GM21526 (cell line): ENCODE data around the gene C16orf82.
A peak's percentile ranks its signal among the peaks of the same experiment; 100 is the strongest.
"Not testable (repeated sequence)": the region's sequence is repeated elsewhere in the genome, so short reads cannot be mapped to it uniquely, and the experiment has no call there.

ENCODE experiments used
- ATAC-seq: cut with Tn5 transposase; IDR thresholded peaks from one replicate; pipeline ENCODE4 v1.9.1; 2021; ENCODE audit warnings: moderate library complexity; ENCODE audit not compliant: unreplicated experiment, low FRiP score

Gene C16orf82

DNA sequence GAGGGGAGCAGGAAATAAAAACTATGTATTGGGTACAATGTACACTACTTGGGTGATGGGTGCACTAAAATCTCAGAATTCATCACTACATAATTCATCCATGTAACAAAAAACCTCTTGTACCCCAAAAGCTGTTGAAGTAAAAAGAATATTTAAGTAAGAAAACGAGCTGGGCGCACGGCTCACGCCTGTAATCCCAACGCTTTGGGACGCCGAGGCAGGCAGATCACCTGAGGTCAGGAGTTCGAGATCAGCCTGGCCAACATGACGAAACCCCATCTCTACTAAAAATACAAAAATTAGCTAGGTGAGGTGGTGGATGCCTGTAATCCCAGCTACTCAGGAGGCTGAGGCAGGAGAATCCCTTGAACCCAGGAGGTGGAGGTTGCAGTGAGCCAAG, 19.3 kb downstream of the C16orf82 start:
- not testable (repeated sequence) for ATAC-seq

DNA sequence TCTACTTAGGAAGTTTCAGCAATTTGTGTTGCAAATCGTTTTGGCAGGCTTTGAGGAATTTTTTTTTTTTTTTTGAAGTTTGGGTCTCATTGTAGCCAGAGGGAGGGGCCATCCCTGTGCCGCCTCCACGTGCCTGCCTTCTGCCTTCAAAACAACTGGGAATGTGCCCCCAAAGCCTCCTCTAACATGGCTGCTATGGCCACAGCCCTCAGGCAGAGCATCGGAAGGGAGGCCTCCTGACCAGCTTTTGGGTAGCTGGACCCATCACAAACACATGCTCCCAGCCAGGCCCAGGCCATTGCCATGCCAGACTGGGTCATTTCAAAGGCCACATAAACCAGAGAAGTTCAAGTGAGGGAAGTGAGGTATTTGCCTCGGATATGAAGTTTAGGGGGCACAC, 21.5 kb downstream of the C16orf82 start:
- ATAC-seq: no peak

DNA sequence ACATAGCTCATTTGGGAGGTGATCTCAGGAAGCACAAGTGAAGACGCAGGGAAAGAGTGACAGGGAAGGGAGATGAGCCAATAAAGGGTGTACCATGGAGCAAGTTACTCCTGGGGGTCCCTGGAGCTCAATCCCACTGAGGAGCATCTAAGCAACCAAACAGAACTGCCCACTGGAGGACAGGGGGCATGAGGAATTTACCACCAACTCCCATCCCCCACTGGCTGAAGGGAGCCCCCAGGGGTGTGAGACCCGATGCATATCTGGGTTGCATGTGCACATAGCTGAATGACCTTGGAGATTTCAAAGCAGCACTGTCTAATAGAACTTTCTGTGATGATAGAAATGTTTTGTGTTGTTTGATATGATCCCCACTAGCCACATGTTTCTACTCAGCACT, 29.6 kb downstream of the C16orf82 start:
- no peak for ATAC-seq

DNA sequence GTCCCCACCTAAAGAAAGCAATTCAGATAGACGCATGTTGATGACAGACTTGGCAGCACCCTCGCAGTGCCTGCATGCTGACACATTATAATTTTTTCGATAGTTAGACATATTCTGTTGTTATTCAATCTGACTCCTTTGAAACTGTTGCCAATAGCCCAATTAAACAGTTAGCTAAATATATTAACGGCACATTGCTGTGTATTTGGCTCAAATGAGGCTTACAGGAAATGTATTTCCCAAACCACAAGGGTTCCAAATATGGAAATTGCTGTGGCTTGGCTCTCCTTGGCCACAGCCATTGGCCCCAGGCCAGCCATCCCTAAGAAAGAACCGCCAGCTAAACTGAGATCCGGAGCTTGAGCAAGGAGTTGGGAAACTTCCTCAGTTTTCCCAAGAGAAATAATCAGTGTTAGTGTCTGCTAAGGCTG, 31.1 kb downstream of the C16orf82 start:
- no peak for ATAC-seq

DNA sequence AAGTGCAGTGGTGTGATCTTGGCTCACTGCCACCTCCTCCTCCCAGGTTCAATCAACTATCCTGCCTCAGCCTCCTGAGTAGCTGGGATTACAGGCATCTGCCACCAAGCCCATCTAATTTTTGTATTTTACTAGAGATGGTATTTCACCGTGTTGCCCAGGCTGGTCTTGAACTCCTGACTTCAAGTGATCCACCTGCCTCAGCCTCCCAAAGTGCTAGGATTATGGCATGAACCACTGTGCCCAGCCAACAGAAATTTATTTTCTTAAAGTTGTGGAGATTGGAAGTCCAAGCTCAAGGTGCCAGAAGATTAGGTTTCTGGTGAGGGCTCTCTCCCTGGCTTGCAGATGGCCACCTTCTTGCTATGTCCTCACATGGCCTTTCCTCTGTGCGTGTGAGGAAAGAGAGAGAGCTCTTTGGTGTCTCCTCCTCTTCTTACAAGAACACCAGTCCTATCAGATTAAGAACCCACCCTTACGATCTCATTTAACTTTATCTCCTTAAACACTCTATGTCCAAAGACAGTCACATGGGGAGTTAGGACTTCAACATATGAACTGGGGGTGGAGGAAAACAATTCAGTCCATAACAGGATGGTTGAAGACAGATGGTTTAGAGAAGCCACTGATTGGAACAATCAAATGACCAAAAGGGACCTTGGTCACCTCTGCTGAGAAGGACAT, 31.8 kb downstream of the C16orf82 start:
- no peak for ATAC-seq

DNA sequence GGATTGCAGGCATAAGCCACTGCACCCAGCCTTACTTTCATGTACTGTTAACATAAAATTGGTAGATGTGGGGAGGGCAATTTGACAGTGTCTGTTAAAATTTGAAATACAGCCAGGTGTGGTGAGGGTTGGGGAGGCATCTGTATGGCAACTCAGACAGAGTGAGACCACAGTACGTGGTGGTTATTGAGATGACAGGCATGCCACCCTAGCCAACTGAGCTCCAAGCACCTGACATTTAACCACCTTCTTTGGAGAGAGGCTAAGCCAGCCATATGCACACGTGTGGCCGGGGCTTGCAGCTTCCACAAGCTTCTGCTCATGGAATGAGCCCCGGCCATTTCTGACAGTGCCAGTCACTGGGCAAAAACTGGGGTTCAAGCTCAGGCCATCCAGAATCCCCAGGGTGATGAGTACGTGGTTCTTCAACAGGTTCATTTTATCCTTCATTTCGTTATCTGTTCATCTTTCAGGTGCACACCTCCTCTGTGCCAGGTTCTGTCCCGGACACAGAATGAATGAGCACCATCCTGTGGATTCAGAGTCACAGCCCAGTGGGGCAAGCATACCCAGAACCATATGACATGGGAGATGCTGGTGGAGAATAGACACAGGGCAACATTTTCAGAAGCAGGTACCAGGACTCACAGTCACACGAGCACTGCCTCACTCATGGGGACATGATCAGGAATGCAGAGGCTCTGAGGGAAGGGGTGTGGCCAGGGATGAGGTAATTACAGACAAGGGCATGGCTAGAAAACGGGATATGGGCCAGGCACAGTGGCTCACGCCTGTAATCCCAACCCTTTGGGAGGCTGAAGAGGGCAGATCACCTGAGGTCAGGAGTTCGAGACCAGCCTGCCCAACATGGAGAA, 36.2 kb downstream of the C16orf82 start:
- ATAC-seq: no peak

DNA sequence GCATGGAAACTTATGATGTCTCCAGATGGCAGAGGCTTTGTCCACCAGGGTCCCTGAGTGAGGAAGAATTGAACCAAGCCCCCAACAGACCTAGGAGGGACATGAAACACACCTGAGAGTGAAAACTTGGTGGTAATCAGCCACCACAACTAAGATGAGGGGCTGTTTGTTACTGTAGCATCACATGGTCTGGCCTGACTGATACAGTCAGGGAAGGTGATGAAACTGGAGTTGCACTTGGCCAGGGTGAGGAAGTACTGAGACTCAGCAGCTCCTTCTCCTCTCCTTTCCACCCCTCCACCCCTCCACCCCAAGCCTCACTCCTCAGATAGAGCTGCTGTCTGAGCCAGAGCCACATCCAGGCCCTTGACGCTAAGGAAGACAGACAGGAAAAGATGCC, 37.2 kb downstream of the C16orf82 start:
- ATAC-seq: no peak

DNA sequence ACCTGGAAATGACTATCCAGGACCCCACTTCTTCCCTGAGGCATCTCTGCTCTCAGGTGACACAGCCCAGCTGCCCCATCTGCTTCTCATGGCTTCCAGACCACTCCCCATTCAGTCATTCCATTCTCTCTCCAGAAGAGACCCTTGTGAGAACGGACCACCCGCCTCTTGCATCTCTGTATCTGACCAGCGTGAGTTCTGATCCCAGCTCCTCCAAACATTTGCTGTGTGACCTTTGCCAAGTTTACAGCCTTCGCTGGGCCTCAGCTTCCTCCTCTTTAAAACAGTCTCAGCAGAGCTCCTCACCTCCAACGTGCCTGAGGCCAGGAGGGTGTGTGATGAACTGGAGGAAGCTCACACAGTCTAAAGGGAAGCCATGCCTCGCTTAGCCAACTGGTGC, 39.6 kb downstream of the C16orf82 start:
- ATAC-seq: no peak

DNA sequence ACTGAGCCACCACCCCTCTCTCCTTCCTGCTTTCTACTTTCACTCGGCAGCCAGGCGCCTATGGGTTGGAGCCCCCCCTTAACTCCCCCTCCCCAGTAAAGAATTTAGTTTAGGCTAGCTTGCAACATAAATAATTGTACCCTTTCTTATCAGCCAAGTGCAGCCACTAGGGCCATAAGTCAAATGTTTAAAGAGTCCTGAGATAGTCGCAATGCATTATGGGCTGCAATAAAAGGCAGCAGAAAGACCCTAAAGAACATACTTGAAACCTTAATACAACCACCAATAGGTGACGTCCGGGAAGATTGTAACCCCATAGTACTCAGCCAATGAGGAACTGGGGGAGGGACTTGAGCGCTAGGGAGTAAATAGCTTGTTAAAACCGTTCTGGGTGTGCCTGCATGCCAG, 40.5 kb downstream of the C16orf82 start:
- ATAC-seq: no peak

DNA sequence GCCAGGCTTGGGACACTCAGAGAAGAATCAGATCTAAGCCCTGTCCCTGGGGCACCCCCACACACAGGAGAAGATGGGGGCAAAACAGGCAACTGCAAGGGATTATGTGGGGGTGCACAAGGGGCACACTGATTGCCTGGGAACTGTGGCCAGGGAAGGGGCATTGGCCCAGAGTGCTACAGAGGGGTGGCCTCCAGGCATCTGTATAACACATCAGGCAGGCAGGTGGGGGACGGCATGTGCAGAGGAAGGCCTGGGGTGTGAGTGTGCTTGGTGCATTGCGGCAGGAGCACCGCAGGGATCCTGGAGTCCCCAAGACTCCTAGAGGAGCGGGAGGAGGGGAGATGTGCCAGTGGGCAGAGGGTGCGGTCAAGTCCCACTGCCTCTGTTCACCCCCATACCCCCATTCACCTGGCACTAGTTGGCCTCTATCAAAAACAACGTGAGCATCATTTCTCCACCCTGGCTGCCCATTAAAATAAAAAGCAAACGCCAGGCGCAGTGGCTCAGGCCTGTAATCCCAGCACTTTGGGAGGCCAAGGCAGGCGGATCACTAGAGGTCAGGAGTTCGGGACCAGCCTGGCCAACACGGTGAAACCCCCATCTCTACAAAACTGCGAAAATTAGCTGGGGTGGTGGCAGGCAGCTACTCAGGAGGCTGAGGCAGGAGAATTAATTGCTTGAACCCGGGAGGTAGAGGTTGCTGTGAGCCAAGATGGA, 41.5 kb downstream of the C16orf82 start:
- ATAC-seq: no peak

DNA sequence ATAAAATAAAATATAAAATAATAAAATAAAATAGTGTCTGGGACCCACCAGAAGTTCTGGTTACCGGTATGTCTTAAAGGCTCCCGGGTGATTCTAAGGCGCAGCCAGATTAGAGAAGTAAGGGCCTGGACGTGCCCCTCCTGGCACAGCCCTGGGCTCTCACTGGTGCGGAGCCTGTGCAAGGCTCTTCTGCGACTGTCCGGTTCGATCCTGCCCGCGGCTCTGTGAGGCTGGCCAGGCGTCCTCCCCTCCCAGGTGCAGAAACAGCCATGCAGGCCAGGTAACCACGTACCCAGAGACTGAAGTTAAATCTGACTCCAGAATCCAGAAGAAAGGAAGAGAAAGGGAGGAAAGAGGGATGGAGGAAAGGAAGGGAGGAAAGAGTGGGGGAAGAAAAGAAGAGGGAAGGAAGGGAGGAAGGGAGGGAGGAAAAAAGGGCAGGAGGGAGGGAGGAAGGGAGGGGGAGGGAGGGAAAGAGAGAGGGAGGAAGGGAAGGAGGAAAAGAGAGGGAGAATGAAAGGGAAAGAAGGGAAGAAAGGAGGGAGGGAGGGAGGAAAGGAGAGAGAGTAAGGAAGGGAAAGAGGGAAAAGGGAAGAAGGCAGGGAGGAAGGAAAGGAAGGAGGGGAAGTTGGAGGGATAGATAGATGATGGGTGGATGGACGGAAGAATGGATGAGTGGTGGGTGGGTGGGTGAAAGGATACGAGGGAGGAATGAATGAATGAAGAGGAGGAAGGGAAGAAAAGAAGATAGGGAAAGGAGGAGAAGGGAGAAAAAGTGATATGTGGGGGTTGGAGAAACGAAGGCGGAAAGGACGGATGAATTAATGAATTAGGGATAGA, 42.3 kb downstream of the C16orf82 start:
- no peak for ATAC-seq

DNA sequence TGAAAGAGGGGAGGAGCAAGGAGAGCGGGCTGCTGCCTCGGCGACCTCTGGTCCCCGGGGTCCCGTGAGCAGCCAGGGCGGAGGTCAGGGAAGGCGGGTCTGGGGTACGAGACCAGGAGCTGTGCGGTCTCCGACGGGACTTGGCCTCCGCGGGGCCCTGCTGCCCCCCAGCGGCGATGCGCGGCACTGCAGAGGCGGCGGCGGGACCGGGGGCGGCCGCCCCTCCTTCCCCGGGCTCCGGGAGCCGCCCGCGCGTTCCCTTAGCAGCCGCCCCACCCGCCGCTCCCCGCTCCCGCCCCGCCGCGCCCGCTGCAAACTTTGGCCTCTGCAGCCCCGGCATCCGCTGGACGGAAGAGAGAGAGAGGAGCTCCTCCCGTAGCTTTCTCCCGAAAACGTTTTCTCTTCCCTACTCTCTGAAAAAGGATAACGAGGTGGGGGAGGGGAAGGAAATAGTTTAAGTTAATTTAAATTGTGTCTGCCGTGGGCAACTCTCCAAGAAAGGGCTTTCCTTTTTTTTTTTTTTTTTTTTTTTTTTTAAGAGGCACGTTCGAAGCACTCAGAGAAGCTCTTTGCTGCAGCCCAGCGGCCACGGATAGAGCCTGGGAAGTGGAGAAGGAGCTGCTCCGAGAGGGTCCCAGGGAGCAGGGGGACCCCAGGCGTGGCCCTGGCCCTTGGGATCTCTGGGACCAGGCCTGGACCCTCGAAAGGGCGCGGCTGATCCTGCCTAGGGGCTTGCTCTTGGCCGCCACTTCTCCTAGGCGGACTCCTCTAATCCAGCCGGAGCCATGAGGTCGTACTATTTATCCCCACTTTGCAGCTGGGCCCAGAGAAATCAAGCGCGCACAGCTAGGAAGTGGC, 43.2 kb downstream of the C16orf82 start:
- no peak for ATAC-seq

DNA sequence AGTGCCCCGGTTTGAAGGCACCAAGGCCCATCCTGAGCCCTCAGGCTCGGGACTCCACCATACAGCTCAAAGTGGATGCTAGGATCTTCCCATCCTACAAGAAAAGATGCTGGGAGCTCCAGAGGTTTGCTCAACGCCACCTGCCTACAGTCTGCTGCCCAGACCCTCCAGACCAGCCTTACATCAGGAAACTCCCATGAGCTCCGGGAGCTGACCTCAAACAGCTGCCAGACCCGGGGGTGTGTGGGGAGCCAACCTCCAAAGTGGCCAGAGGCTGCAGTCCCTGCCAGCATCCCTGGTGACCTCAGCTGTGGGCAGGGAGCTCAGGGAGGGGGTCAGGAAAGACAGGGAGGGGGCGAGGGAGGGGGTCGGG, 43.8 kb downstream of the C16orf82 start:
- no peak for ATAC-seq

DNA sequence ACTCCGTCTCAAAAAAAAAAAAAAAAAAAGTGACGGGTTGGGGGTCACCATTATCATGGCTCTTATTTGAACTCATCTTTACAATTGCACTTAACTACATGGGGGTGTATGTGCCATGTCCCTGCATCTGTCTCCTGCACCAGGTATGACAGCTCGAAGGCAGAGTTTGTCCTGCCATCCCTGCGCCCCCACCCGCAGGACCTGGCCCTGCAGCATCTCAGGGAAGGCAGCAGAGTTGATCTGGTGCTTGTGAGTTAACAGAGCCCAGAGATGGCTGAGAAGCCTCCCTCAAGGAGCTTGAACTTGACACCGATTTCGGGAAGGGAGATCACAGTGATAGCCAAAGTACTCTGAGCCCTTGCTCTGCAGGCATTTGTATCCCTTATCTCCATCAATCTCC, 44.8 kb downstream of the C16orf82 start:
- no peak for ATAC-seq

DNA sequence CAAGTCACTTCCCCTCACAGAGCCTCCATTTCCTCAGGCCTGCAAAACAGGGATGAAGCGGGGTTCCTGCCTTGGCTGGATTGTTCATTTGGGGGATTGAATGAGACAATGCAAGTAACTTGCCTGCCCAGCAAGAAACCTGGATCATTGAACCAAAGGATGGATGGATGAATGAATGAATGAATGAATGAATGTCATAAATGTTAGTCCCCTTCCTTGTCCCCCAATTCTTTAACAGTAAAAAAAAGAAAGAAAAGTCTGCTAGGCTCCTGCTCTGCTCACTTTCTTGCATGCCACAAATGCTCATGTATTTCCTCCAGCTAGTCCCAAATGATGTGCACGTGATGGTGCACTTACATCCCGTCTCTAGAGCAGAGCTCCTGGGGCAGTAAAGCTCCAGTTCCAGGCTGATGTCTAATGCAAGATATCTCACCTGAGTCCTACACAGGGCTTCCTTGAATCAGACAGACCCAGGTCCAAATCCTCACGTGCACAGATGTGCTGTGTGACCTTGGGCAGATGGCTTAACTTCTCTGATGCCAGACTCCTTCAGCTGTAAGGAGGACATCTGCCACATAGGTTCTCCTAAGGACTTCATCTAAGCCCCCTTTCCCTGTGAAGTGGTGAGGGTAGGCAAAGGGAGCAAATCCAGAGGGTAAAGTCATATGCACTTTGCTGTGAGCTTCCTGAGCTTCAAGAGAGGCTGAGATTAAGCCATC, 45.5 kb downstream of the C16orf82 start:
- ATAC-seq: no peak

DNA sequence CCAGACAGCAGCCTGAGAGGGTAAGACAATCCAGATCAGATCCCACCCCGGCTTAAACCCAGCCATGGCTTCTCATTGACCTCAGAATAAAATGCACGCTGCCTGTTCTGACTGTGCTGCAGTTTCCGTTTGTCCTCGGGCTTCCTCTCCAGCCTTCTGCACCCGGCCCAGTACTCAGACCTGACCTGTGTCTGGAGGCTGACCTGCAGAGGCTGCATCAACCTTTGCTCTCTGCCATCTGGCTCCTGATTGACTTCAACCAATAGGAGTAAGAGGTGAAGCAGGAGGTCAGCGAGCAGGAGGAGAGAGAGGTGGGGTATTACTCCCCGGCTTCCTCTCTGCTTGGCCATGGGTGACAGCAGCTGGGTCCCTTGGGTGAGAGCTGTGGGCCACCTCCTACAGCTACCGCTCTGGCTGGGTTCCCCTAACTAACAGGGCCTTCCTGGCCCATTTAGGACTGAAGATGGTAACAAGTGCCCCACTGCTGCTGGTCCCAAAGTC, 46.7 kb downstream of the C16orf82 start:
- ATAC-seq: peak; percentile 57

DNA sequence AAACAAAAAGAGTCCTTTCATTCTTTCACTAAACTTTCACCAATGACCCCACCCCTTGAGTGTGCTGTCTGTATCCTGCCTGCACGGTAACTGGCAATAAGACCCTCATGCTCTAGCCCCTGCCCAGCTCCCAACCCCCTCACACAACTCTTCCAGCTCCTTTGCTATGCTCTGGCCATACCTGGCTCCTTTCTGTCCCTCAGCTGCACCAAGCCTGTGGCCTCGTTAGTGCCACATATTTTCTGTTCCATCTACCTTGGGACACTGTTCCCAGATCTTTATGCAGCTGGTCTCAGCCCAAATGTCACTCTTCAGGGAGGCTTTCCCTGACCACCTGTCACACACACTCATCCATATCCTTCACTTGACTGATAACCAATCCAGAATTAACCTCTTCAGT, 47.3 kb downstream of the C16orf82 start:
- ATAC-seq: no peak

DNA sequence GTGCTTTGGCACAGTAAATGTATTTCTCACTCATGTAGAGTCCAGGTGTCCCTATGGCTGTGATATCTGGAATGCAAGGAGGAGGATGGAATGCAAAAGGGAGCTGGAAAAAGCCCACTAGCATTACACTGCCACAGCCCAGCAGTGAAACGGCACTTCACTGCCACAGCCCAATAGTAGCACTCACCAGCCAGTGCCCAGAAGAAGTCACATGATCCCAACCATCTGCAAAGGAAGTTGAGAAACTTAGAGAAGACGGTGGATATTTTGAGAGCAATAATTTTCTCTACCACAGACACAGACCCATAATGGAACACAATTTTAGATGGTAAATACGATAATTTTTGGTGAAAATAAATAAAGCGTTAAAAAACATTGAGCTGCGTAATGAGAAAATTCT, 51.8 kb downstream of the C16orf82 start:
- no peak for ATAC-seq
